ENCODE results near the gene SGSH.

GRCh38 chr17:80184423-80184714 is 35.8 kb downstream of the SGSH start:
- TF ChIP-seq CTCF (IDR thresholded peaks at IDR 0.05), result no peak
- TF ChIP-seq EZH2 (IDR thresholded peaks at IDR 0.05), result no peak

Data from neural progenitor cell (in vitro differentiated cells).